HG02870 (cell line): ENCODE data around the gene FERMT2.
"Not testable (repeated sequence)": the region's sequence is repeated elsewhere in the genome, so short reads cannot be mapped to it uniquely, and the experiment has no call there.

Experiments
- ATAC-seq: cut with Tn5 transposase; IDR thresholded peaks from one replicate; pipeline ENCODE4 v1.9.1; 2021; ENCODE audit warnings: mild to moderate bottlenecking, moderate library complexity; ENCODE audit not compliant: unreplicated experiment

FERMT2 gene

DNA sequence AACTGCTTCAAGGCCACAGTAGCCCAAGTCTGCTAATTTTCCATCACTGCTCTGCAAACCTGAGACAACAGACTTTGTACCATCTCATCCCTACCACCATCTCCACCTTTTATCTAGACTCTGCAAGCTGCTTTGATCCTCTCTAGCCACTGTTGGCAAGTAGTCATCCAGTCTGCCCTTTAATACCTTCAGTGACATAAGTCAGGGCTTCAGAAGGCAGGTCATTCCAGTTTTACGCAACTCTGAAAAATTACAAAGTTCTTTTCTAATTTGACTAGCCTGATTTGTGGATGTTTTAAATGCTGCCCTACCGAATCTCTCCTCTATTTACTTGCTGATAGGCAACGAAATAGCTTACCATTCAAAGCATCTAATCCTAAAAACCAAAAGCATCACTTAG, 2.8 kb downstream of the FERMT2 start:
- no peak for ATAC-seq

DNA sequence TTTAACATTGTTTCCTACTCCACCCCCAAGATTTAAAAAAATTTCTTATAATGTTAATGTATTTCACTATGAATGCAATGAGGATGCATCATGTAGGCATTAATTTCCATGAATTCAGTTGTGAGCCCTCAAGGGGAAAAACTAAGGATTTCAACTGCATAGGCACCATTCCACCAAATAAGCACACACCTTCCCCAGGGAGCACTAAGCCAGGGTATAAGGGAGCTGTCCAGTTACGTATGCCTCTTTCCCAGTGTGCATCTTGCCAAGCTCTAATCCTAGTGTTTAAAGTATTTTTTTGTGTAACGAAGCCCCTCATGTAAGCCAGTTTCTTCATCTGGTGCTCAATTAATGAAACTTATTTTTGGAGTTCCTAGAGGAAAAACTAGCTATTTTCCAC, 6.6 kb downstream of the FERMT2 start:
- no peak for ATAC-seq

DNA sequence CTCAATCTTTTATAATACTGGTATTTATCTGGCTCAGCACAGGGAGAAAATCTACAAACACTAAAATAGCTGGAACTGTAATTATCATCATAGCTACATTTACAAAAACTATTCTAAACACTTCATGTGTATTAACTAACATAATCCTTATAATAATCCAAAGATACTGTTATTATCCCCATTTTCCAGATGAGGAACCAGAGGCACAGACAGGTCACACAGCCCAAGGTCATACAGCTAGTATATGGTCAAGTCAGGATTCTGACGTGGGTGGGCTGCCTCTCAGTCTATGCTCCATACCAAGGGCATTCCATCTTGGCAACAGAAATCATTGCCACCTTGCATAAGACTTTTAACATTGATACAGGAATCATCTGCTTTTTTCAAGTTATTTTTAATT, 11.4 kb downstream of the FERMT2 start:
- no peak for ATAC-seq

DNA sequence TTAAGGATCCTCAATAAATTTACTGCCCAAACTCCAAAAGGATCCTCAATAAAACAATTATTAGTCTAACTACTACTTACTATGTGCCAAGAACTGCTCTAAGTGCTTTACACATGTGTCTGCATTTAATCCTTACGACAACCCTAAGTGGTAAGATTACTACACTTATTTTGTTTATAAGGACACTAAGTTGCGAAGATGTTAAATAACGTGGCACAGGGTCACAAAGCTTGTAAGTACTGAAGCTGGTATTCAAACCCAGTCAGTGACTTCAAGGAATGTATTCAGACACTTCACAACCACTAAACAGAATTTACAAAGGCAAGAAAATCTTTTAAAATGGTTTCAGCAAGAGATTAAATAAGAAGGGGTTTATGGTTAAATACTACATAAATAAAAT, 13.0 kb downstream of the FERMT2 start:
- ATAC-seq: no peak

DNA sequence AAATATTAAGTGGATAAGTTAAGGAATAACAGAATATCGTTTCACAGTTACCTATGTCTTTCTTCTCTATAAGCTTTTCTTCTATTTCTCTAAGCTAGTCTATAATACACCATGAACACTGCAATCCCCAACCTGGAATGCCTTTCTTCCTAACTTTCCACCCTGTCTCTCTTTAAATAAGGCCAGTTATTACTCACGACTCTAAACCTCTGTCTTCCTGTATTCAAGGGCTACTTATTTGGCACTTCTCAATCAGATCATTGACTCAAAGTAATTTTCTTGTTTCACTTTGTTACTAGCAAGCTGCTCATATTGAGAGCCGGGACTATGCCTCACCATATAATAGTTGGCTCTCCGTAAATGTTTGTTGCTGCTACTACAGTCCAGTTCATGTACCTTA, 13.5 kb downstream of the FERMT2 start:
- ATAC-seq: no peak

DNA sequence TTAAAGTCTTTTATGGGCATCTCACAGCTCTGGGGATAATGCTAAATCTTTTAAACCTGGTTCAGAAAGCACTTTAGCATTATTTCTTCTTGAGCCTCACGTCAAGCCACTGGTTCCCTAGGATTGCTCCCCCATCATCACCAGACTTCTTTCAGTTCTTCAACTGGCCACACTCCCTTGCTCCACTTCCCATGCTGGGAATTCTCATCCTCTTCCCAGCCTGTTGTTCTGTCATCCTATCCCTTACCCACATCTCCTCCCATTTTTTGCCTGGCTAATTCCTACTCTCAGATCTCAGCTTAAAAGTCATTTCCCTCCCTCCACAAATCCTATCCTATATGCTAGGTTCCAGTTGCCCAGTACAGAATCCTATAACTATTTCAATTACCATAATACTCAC, 14.4 kb downstream of the FERMT2 start:
- no peak for ATAC-seq

DNA sequence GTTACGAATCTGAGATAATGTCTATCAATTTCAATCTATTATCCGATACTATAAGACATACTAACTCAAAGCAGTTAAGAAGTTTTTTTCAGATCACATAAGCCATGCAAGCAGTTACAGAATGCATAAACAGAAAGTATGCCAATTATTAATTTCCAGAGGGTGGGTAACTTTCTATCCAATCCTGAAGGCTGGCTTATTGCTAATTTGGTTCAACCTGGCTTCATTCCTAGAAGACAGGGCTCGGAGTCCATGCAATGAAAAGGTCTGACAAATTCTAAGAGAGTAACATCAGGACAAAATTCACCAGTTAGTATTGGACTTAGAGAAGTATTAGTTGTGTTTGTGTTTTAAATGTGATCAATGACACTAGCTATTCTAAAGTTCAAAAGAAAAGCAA, 15.0 kb downstream of the FERMT2 start:
- no peak for ATAC-seq

DNA sequence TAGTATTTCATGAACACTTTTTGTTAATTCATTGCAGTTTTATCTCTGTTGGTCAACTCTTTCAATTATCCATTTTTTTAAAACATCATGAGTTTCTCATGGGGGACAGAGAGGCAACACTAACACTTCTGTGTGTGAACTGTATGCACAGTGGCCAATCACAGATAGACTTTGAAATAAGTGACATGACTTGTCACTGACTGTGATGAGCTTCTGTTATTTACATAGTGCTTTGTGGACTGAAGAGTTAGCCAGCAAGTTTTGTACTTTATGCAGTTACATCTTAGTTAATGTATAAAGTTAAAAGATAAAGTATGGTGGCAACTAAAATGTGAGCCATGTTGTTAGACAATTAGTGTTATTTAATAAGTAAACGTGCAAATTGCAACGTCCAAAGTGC, 16.1 kb downstream of the FERMT2 start:
- no peak for ATAC-seq

DNA sequence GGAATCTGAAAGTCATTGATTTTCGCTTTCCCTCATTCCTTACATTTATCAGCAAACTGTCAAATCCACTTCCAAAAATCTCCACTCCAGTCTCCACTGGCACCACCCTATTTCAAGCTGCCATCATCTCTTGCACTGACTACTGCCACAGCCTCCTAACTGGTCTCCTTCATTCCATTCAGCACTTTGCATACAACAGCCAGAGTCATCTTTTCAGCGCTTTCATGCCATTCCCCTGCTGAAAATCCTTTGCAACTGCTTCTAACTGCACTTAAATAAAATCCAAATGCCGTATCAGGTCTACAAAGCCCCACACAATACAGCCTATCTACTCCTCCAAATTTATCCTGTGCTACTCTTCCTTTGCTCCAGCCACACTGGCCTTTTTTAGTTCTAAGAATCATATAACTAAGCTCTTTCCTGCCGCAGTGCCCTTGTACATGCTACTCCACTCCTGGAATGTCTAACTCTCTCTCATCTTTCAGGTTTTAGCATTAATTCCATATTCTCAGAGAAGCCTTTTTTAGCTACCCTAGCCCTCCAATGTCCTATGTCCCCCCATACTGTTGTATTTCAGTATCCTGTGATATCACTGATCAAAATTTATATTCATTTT, 21.6 kb downstream of the FERMT2 start:
- no peak for ATAC-seq

DNA sequence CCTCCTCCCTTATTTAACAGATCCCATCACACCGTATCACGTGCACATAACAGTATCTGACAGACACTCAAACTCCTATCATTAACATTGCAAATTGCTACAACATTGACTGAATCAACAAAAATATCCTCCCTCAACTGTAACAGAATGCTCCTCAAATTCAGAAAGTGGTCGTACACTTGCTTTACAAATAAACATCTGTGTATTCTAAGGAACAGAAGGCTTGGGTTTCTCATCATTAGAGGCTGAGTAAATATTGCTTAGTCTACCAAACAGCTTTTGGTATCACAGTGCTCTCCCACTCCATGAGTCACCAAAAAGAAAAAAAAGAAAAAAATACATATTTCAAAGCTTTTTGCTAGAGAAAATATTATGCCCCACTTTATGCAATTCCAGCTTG, 23.9 kb downstream of the FERMT2 start:
- ATAC-seq: no peak

DNA sequence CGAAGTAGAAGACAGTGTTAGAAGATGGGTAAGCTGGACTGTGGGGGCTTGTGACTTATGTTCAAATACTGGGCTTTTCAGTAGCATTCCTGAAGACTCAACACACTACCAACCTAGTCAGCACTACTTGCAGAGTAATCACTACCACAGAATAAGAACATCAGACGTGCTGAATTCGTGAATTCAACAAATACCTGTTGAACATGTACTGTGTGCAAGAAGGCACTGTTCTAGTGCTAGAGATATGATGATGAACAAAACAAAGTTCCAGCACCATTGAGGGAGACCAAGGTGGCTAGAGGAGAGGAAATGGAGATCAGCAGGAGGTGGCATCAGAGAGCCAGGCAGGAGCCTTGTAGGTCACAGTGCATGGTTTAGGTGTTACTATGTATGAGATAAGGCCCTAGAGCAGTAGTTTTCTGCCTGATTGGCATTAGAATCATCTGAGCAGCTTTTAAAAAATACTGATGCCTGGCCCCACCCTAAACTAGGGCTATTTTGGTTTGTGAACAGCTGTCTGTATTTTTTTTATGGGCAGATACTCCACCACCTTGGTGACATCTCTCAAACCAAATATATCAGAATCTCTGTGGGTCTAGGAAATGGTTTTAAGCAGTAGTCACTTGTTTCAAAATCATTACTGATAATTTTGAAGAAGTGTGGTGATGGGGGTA, 26.8 kb downstream of the FERMT2 start:
- ATAC-seq: no peak

DNA sequence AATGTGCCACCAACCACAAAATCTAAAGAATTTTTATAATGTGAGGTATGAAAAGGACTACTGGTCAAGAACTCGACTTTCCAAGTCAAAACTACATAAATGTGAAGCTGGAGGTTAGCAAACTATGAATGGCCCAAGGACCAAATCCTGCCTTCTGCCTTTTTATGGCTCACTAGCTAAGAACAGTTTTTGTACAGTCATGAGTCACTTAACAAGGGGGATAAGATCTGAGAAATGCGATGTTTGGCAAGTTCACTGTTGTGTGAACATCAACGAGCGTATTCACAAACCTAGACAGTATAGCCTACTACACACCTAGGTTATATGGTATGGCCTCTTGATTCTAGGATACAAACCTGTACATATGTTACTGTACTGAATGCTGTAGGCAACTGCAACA, 28.2 kb downstream of the FERMT2 start:
- ATAC-seq: no peak

DNA sequence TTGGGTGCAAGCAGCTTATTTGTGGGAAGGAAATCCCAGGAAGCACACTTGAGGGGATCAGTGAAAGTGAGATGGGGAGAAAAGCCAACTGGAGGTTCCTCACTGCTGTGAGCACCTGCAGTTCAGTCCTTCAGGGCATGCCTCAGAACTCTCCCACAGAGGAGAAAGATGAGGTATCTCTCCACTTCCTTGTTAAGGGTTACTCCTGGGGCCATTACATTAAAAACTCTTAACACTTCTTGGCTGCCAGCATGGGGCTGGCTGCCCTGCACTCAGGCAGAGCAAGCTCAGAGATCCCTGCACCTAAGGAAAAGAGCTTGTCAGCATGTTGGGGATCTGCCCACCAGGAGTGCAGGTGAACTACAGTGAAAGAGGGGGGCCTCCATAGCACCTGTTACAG, 28.8 kb downstream of the FERMT2 start:
- no peak for ATAC-seq

DNA sequence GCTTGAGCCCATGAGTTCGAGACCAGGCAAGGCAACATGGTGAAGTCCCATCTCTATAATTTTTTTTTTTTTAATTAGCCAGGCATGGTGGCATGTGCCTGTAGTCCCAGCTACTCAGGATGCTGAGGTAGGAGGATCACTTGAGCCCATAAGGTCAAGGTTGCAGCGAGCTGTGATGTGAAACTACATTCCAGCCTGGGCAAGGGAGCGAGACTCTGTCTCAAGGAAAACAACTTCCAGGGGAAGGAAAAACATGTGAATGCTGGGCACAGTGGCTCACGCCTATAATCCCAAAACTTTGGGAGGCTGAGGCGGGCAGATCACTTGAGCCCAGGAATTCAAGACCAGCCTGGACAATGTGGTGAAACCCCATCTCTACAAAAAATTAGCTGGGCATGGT, 30.4 kb downstream of the FERMT2 start:
- not testable (repeated sequence) for ATAC-seq

DNA sequence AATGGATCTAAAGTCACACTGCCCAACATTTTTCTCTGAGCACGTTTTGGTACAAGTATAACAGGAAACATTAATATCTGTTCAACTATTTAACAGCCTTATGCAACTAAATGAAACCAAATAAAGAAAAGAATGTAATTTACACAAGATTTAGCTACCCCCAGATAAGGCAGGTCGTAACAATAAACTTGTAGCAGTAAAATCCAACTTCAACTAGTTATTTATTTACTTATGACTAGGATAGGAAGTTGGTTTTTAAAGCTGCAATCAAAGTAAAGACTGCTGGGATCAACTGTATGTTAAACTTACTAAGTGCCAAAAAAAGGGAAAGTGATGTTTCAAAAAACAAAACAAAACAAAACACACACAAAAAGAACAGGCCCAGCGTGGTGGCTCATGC, 30.9 kb downstream of the FERMT2 start:
- ATAC-seq: no peak

DNA sequence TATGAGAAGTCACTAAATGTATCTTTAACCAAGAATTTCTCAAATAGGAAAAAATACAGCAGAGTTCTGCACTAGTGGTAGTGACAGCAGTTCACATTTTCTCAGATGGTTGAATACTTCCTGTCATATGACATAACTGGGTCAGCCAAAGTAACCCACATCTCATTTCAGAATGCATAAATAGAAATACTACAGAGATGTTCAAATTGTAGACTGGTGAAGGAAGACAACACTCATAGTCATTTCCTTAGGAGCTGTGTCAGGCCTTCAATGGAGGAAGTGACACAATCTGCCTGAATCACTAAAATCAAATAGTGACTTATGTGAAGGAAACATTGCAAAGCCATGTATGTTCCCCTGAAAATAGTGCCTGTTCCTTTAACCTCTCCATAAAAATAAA, 32.4 kb downstream of the FERMT2 start:
- peak; percentile 97 for ATAC-seq

DNA sequence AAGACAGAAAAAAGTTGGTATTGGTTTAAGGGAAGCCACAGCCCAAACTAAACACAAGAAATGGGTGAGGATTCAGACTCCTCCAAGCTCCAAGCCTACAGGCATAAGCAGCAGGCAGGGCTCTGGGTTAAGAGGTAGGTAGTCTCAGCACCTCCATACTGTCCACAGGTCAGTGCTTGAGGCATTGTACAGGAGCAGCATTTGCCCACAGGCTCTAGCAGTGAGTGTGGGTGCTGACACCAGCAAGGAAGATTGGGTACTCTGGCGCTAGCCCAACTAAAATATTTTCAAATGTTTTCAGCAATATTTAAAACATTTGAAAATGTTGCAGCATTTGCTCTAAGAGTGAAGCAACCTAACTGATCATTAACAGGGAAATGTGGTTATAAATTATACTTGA, 33.1 kb downstream of the FERMT2 start:
- ATAC-seq: no peak

DNA sequence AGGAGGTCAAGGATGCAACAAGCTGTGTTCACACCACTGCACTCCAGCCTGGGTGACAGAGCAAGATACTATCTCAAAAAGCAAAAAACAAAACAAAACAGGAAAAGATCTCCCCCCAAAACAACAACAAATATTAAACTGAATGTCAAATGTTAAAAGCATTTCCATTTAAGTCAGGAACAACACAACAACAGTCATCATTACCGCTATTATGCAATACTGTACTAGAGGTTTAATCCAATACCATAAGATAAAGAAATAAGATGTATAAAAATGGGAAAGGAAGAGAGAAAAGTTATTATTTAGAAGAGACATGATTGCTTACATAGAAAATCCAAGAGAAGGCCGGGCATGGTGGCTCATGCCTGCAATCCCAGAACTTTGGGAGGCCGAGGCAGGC, 36.6 kb downstream of the FERMT2 start:
- ATAC-seq: no peak

DNA sequence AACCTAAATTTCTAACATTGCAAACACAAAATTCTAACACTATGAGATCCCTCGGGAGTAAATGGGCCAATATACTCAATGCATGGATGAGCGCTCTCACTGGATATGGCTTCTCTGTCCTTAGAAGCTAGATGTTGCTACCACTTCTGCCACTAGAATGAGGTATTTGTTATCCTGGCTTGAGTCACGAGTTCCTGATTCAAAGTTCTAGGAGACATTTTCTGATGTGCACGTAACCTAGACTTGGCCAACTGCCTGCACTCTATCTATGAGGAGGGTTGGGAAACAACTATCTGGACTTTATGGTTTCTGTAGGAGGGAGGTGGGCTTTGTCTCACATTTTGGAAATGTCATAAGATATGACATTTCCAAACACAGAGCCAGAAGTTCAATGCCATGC, 37.6 kb downstream of the FERMT2 start:
- no peak for ATAC-seq

DNA sequence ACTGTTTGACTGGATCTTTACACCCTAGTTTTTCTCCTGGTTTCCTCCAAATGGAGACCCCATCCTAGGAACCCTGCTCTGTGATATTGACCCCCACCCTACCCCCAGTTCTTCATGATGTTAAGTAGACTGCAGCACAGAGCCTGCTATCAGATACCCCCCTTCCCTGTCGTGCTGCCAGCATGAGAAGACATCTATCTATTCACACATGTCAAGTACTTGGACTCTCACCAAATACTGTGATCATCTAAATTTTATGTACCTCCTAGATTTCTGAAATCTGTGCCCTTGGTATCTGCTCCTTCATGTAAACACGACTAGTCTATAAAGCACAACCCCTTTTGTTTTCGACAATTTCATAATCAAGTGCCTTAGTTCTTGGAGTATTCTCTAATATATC, 38.9 kb downstream of the FERMT2 start:
- ATAC-seq: no peak

DNA sequence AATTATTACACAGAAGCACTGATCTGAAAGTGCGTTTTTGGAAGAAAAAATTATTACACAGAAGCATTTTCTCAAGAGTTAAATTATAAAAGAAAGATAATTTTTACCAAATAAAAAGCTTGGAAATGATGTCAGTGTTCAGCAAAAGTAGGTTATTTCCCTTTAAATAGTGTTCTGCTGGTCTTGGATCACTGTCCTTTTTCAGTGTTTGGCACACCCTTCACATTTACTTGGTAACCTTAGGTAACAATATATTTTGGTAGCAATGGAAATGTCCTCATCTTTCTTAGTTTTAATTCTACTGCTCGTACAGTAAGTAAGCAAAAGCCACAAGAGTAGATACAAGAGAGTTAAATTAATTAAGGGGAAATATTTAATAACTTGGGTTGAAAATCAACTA, 40.3 kb downstream of the FERMT2 start:
- ATAC-seq: no peak

DNA sequence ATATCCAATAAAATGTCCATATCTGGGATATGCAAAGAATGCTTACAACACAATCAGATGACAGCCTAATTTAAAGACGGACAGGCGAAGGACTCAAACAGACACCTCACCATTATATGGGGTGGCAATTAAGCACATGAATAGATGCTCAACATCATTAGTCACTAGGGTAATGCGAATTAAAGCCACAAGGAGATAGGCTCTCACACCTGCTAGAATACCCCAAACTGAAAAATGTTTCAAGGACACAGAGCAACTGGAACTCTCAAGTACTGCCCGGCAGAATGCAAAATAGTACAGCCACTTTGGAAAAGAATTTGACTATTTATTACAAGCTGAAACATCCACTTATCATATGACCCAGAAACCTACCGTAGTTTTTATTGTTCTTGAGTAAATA, 42.9 kb downstream of the FERMT2 start:
- ATAC-seq: no peak

DNA sequence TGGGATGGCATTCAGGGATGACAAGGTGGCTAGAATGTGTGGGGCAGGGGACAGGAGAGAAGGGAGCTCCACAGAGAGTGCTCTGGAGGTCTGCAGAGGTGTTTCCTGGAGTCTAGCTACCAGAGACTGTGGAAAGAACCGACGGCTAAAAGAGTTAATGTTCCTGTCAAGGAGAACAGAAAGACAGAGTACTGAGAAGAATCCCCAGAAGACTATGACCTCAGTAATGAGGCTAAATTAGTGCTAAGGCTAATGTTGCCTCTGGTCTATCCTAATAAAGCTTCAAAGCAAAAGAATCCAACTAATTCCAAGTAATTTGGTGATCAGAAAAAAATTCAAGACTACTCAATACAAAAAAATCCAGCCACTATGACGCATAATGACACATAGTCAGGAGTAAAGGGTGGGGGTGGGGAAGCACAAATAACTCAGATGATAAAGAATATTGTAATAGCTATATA, 44.7 kb downstream of the FERMT2 start:
- ATAC-seq: no peak
